KMS-11 (cell line): Measurements from ENCODE around the gene ATF1.
"Not testable (repeated sequence)": the region's sequence is repeated elsewhere in the genome, so short reads cannot be mapped to it uniquely, and the experiment has no call there.

ENCODE experiments used
- H2AFZ ChIP-seq: fragments of 200-600 bp; sonication (generic); 2 replicates; pipeline ENCODE4 v1.6.1; 2016; ENCODE audit warnings: antibody characterized with exemption, mixed run types, low read depth
- H3K27ac ChIP-seq: fragments of 200-600 bp; sonication (generic); 2 replicates; pipeline ENCODE4 v1.6.1; 2016; ENCODE audit warnings: mild to moderate bottlenecking, mixed run types
- H3K27me3 ChIP-seq: fragments of 200-600 bp; sonication (generic); 2 replicates; pipeline ENCODE4 v1.6.1; 2017; ENCODE audit warnings: mild to moderate bottlenecking, low read depth, mixed run types, moderate library complexity; ENCODE audit not compliant: insufficient read depth
- H3K36me3 ChIP-seq: fragments of 200-600 bp; sonication (generic); 2 replicates; pipeline ENCODE4 v1.6.1; 2017; ENCODE audit warnings: mild to moderate bottlenecking, mixed run types; ENCODE audit not compliant: insufficient read depth
- H3K4me1 ChIP-seq: fragments of 200-600 bp; sonication (generic); 2 replicates; pipeline ENCODE4 v1.6.1; 2016; ENCODE audit warnings: mild to moderate bottlenecking, low read depth, mixed run types; ENCODE audit not compliant: poor library complexity, severe bottlenecking
- H3K4me2 ChIP-seq: fragments of 200-600 bp; sonication (generic); 2 replicates; pipeline ENCODE4 v1.7.0; 2016; ENCODE audit warnings: mild to moderate bottlenecking, mixed run types
- H3K4me3 ChIP-seq: fragments of 200-600 bp; sonication (generic); IDR thresholded peaks from 2 replicates; pipeline ENCODE4 v1.6.1; 2017; ENCODE audit warnings: low read depth, low read length, mixed read lengths; ENCODE audit not compliant: insufficient read depth
- H3K79me2 ChIP-seq: fragments of 200-600 bp; sonication (generic); 2 replicates; pipeline ENCODE4 v1.6.1; 2016; ENCODE audit warnings: low read depth, mixed run types; ENCODE audit not compliant: insufficient read depth
- H3K9ac ChIP-seq: fragments of 200-600 bp; sonication (generic); 2 replicates; pipeline ENCODE4 v1.6.1; 2016; ENCODE audit warnings: mild to moderate bottlenecking, mixed run types
- H4K20me1 ChIP-seq: fragments of 200-600 bp; sonication (generic); 2 replicates; pipeline ENCODE4 v1.6.1; 2016; ENCODE audit warnings: mild to moderate bottlenecking, mixed run types; ENCODE audit not compliant: insufficient read depth
- CTCF ChIP-seq: fragments of 200-600 bp; sonication (generic); conservative IDR thresholded peaks from 2 replicates; pipeline ENCODE4 v1.6.1; 2017; ENCODE audit warnings: low read depth, mild to moderate bottlenecking, antibody characterized with exemption, low read length, moderate library complexity, mixed read lengths

The ATF1 gene

GRCh38 chr12:50803230-50803875 is 39.5 kb downstream of the ATF1 start:
- Histone ChIP-seq H4K20me1 (no peaks in the 10 kb centered on the region), H3K36me3 (no peaks in the 10 kb centered on the region), H3K4me3 (no peak overlapping the region), H3K4me2 (no peak overlapping the region), H3K27me3 (no peaks in the 10 kb centered on the region), H3K9ac (no peak overlapping the region), H2AFZ (no peak overlapping the region), H3K4me1 (no peaks in the 10 kb centered on the region), H3K27ac (no peak overlapping the region), H3K79me2 (no peaks in the 10 kb centered on the region)
- TF ChIP-seq CTCF = no peak

- H4K20me1 ChIP-seq = no peaks in the 10 kb centered on the region
- no peak overlapping the region for H3K9ac ChIP-seq
- no peak overlapping the region for H3K4me2 ChIP-seq
- no peak overlapping the region for H3K4me3 ChIP-seq
- H3K36me3 ChIP-seq = no peaks in the 10 kb centered on the region
- TF ChIP-seq CTCF = no peak
- H3K4me1 ChIP-seq = no peaks in the 10 kb centered on the region
- no peak overlapping the region for H2AFZ ChIP-seq
- no peaks in the 10 kb centered on the region for H3K27me3 ChIP-seq
- no peak overlapping the region for H3K27ac ChIP-seq
- H3K79me2 ChIP-seq = no peaks in the 10 kb centered on the region
These were observed 42.3 kb downstream of the ATF1 start for GRCh38 chr12:50806176-50806575.

- not testable (repeated sequence) for H3K4me1 ChIP-seq, H2AFZ ChIP-seq, H3K79me2 ChIP-seq, H3K4me2 ChIP-seq, H3K27ac ChIP-seq, H4K20me1 ChIP-seq, H3K9ac ChIP-seq, H3K27me3 ChIP-seq, H3K36me3 ChIP-seq, H3K4me3 ChIP-seq
These were observed 45.2 kb downstream of the ATF1 start for GRCh38 chr12:50809131-50809530.

- not testable (repeated sequence) for H3K4me1 ChIP-seq, H2AFZ ChIP-seq, H3K27ac ChIP-seq, H3K4me3 ChIP-seq, H3K27me3 ChIP-seq, H3K9ac ChIP-seq, H4K20me1 ChIP-seq, H3K36me3 ChIP-seq, H3K4me2 ChIP-seq, H3K79me2 ChIP-seq
These were observed 51.0 kb downstream of the ATF1 start for GRCh38 chr12:50814921-50815320.

GRCh38 chr12:50820177-50820576 is 56.3 kb downstream of the ATF1 start:
- Histone ChIP-seq H4K20me1 (no peaks in the 10 kb centered on the region), H3K4me1 (peaks cover 5% of the 10 kb centered on the region), H3K79me2 (no peaks in the 10 kb centered on the region), H2AFZ (no peak overlapping the region), H3K4me3 (no peak overlapping the region), H3K4me2 (no peak overlapping the region), H3K36me3 (no peaks in the 10 kb centered on the region; the same call in 1 of the 2 replicates), H3K27me3 (no peaks in the 10 kb centered on the region), H3K27ac (no peak overlapping the region), H3K9ac (no peak overlapping the region)
- TF ChIP-seq CTCF = no peak
